ENCODE data around the gene RTBDN. TPM values are rescaled to one million over a fixed set of nuclear protein-coding genes. Genes with fewer than 3 reads are reported as not detected.
A peak's percentile ranks its signal among the peaks of the same experiment; 100 is the strongest.

The RTBDN gene
- total and polyA plus RNA-seq, 2 donors from 2014 or later = not detected

GRCh38 chr19:12840091-12841079 lies 6.0 kb upstream of the RTBDN start:
- Histone ChIP-seq H3K36me3 (ENCODE audit: control insufficient read depth in 2 of 3, insufficient read depth in 3 of 3, low read length in 3 of 3) (no peaks in the 10 kb centered on the region), H3K27ac (ENCODE audit: low read depth in 2 of 2, low read length in 2 of 2) (no peak overlapping the region), H3K27me3 (ENCODE audit: control insufficient read depth, insufficient read depth, low read length) (peaks cover 34% of the 10 kb centered on the region), H3K4me3 (ENCODE audit: low read length in 3 of 3) (no peak overlapping the region), H3K9me3 (ENCODE audit: control insufficient read depth in 2 of 3, insufficient read depth in 1 of 3, low read length in 3 of 3) (no peaks in the 10 kb centered on the region), H3K4me1 (ENCODE audit: control insufficient read depth in 2 of 3, insufficient read depth in 2 of 3, low read depth in 1 of 3, low read length in 3 of 3) (peaks cover 0 to 2% (median 0%) of the 10 kb centered on the region in 3 donors), H3K9ac (ENCODE audit: low read length in 3 of 3) (no peak overlapping the region)
- TF ChIP-seq CTCF (IDR thresholded peaks at IDR 0.05; ENCODE audit: borderline replicate concordance, extremely low read depth, insufficient read depth) = no peak
- intact Hi-C loops (cut with DNase I) = loop anchor here (5.0 kb wide), 1 partner anchor 78 kb away; no protein-coding TSS in a partner anchor
- FAIRE-seq (no peak), DNase-seq (peak; percentile 77 to 94 (median 85))

- no peak overlapping the region for H3K9ac ChIP-seq (ENCODE audit: low read length in 3 of 3)
- H3K36me3 ChIP-seq (ENCODE audit: control insufficient read depth in 2 of 3, insufficient read depth in 3 of 3, low read length in 3 of 3) = no peaks in the 10 kb centered on the region
- peaks cover 0 to 2% (median 0%) of the 10 kb centered on the region in 3 donors for H3K4me1 ChIP-seq (ENCODE audit: control insufficient read depth in 2 of 3, insufficient read depth in 2 of 3, low read depth in 1 of 3, low read length in 3 of 3)
- H3K27me3 ChIP-seq (ENCODE audit: control insufficient read depth, insufficient read depth, low read length) = peaks cover 44% of the 10 kb centered on the region
- intact Hi-C loops (cut with DNase I) = no loop called here
- no peaks in the 10 kb centered on the region for H3K9me3 ChIP-seq (ENCODE audit: control insufficient read depth in 2 of 3, insufficient read depth in 1 of 3, low read length in 3 of 3)
- TF ChIP-seq CTCF (IDR thresholded peaks at IDR 0.05; ENCODE audit: borderline replicate concordance, extremely low read depth, insufficient read depth) = no peak
- no peak for FAIRE-seq
- H3K27ac ChIP-seq (ENCODE audit: low read depth in 2 of 2, low read length in 2 of 2) = no peak overlapping the region
- H3K4me3 ChIP-seq (ENCODE audit: low read length in 3 of 3) = no peak overlapping the region
- peak in 1 of 5 donors; percentile 47 for DNase-seq
Measured at GRCh38 chr19:12838886-12839756, 4.7 kb upstream of the RTBDN start.

DNA sequence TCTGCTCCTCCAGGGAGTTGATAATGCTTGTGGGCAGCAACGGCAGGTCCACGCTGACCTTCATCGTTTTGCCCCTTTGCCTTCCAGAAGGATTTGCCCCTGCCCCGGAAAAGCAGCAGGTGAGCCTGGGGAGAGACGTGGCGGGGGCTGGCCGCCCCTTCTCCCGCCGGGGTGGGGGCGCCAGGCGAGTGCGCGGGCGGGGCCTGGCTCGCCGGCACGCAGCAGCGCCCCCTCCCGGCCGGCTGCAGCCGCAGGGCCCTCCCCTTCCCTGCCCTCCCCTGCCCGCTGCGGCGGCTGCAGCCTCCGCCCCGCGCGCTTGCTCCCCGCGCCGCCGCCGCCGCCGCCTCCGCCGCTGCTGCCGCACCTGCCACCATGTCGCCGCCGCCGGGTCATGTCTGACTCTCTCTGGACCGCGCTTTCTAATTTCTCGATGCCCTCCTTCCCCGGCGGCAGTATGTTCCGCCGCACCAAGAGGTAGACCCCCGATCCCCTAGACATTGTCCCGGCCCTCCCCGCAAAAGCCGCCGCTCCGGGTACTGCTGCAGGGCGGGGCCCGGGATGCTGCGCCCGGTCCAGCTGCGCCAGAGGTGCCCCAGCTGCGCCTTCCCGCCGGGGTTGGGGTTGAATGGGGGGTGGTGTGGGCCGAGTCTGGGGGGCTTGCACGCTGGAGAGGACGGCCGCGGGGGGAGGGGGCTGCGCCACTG lies 4.0 kb upstream of the RTBDN start, which contains the start of gene MAST1:
Gene MAST1 (plus strand): TSS at position 334 of the 704 bp plus-strand sequence. CDS start 58 bp downstream, at position 392.
- peaks cover 45% of the 10 kb centered on the region for H3K27me3 ChIP-seq (ENCODE audit: control insufficient read depth, insufficient read depth, low read length)

More for the DNA sequence above, 4.0 kb upstream of the RTBDN start, which contains the start of gene MAST1:
- Histone ChIP-seq H3K36me3 (ENCODE audit: control insufficient read depth in 2 of 3, insufficient read depth in 3 of 3, low read length in 3 of 3) (no peaks in the 10 kb centered on the region), H3K9me3 (ENCODE audit: control insufficient read depth in 2 of 3, insufficient read depth in 1 of 3, low read length in 3 of 3) (no peaks in the 10 kb centered on the region), H3K4me1 (ENCODE audit: control insufficient read depth in 2 of 3, insufficient read depth in 2 of 3, low read depth in 1 of 3, low read length in 3 of 3) (peaks cover 0 to 2% (median 0%) of the 10 kb centered on the region in 3 donors), H3K4me3 (ENCODE audit: low read length in 3 of 3) (no peak within 1 kb of the TSS), H3K9ac (ENCODE audit: low read length in 3 of 3) (no peak within 1 kb of the TSS), H3K27ac (ENCODE audit: low read depth in 2 of 2, low read length in 2 of 2) (no peak within 1 kb of the TSS)
- FAIRE-seq (no peak), DNase-seq (peak in 3 of 5 donors; percentile 17 to 64 (median 51))
- TF ChIP-seq CTCF (IDR thresholded peaks at IDR 0.05; ENCODE audit: borderline replicate concordance, extremely low read depth, insufficient read depth) = peak; percentile 42
- intact Hi-C loops (cut with DNase I) = no loop called here

All from kidney (tissue), 14 donors.